H9 (cell line): Measurements from ENCODE around the gene SOX14. TPM values are rescaled to one million over a fixed set of nuclear protein-coding genes. Genes with fewer than 3 reads are reported as not detected.

Source experiments
- DNase-seq: peaks from one replicate; pipeline ENCODE4 v3.0.0-alpha.2; 2017
- H2AFZ ChIP-seq: one replicate; pipeline ENCODE4 v1.6.1; 2013; ENCODE audit warnings: mild to moderate bottlenecking, low read length, control low read depth, moderate library complexity
- H2AK5ac ChIP-seq: 2 replicates; pipeline ENCODE4 v1.6.1; 2013; ENCODE audit warnings: low read length, control low read depth, mixed read lengths; ENCODE audit not compliant: insufficient read length
- H2BK120ac ChIP-seq: one replicate; pipeline ENCODE4 v1.6.1; 2013; ENCODE audit warnings: low read depth, mild to moderate bottlenecking, low read length, control low read depth, inconsistent platforms; ENCODE audit not compliant: poor library complexity, severe bottlenecking
- H2BK12ac ChIP-seq: 2 replicates; pipeline ENCODE4 v1.6.1; 2013; ENCODE audit warnings: low read length, control low read depth, mixed read lengths, low read depth; ENCODE audit not compliant: insufficient read length
- H2BK15ac ChIP-seq: 2 replicates; pipeline ENCODE4 v1.6.1; 2013; ENCODE audit warnings: low read depth, low read length, control low read depth
- H2BK20ac ChIP-seq: one replicate; pipeline ENCODE4 v1.6.1; 2013; ENCODE audit warnings: low read depth, mild to moderate bottlenecking, low read length, control low read depth, inconsistent platforms; ENCODE audit not compliant: poor library complexity, severe bottlenecking
- H2BK5ac ChIP-seq: 2 replicates; pipeline ENCODE4 v1.6.1; 2013; ENCODE audit warnings: low read length, control low read depth, mixed read lengths; ENCODE audit not compliant: insufficient read length
- H3K14ac ChIP-seq: 2 replicates; pipeline ENCODE4 v1.6.1; 2013; ENCODE audit warnings: low read length, control low read depth; ENCODE audit not compliant: insufficient read depth
- H3K18ac ChIP-seq: 2 replicates; pipeline ENCODE4 v1.6.1; 2013; ENCODE audit warnings: low read depth, mild to moderate bottlenecking, mixed read lengths, low read length, control low read depth; ENCODE audit not compliant: insufficient read length
- H3K23ac ChIP-seq: 2 replicates; pipeline ENCODE4 v1.6.1; 2013; ENCODE audit warnings: low read length, control low read depth, mixed read lengths, low read depth; ENCODE audit not compliant: insufficient read length
- H3K23me2 ChIP-seq: 2 replicates; pipeline ENCODE4 v1.6.1; 2013; ENCODE audit warnings: low read depth, mild to moderate bottlenecking, mixed read lengths, low read length, control low read depth; ENCODE audit not compliant: insufficient read length, poor library complexity, severe bottlenecking
- H3K27ac ChIP-seq: 2 replicates; pipeline ENCODE4 v1.5.1; 2013; ENCODE audit warnings: low read length, control low read depth, mixed read lengths, low read depth; ENCODE audit not compliant: insufficient read length
- H3K27me3 ChIP-seq: 2 replicates; pipeline ENCODE4 v1.6.1; 2013; ENCODE audit warnings: low read length, control low read depth, inconsistent platforms; ENCODE audit not compliant: insufficient read depth
- H3K4ac ChIP-seq: 2 replicates; pipeline ENCODE4 v1.6.1; 2013; ENCODE audit warnings: low read depth, mild to moderate bottlenecking, control low read depth, inconsistent platforms, low read length, moderate library complexity
- H3K4me1 ChIP-seq: 2 replicates; pipeline ENCODE4 v1.6.1; 2013; ENCODE audit warnings: low read length, control low read depth, inconsistent platforms; ENCODE audit not compliant: insufficient read depth
- H3K4me2 ChIP-seq: 2 replicates; pipeline ENCODE4 v1.6.1; 2013; ENCODE audit warnings: low read length, control low read depth, mixed read lengths; ENCODE audit not compliant: insufficient read length, insufficient read depth
- H3K56ac ChIP-seq: 2 replicates; pipeline ENCODE4 v1.6.1; 2013; ENCODE audit warnings: low read depth, mild to moderate bottlenecking, mixed read lengths, low read length, control low read depth; ENCODE audit not compliant: insufficient read length
- H3K79me1 ChIP-seq: 2 replicates; pipeline ENCODE4 v1.6.1; 2013; ENCODE audit warnings: low read depth, mild to moderate bottlenecking, moderate library complexity, low read length, control low read depth, inconsistent platforms; ENCODE audit not compliant: insufficient read depth, poor library complexity, severe bottlenecking
- H3K79me2 ChIP-seq: 2 replicates; pipeline ENCODE4 v1.6.1; 2013; ENCODE audit warnings: low read length, control low read depth, inconsistent platforms; ENCODE audit not compliant: insufficient read depth
- H3K9ac ChIP-seq: 2 replicates; pipeline ENCODE4 v1.6.1; 2013; ENCODE audit warnings: low read length, control low read depth, mixed read lengths; ENCODE audit not compliant: insufficient read length; ENCODE audit errors: extremely low read depth
- H3K9me3 ChIP-seq: one replicate; pipeline ENCODE4 v1.6.1; 2013; ENCODE audit warnings: low read depth, low read length, inconsistent platforms; ENCODE audit not compliant: control insufficient read depth
- H3T11ph ChIP-seq: one replicate; pipeline ENCODE4 v1.6.1; 2013; ENCODE audit warnings: mild to moderate bottlenecking, low read length, control low read depth, inconsistent platforms
- H4K20me1 ChIP-seq: one replicate; pipeline ENCODE4 v1.6.1; 2013; ENCODE audit not compliant: control insufficient read depth, insufficient read length, insufficient read depth
- H4K5ac ChIP-seq: 2 replicates; pipeline ENCODE4 v1.6.1; 2013; ENCODE audit warnings: low read depth, mild to moderate bottlenecking, mixed read lengths, low read length, control low read depth; ENCODE audit not compliant: insufficient read length
- H4K8ac ChIP-seq: replicated peaks from 2 replicates; pipeline ENCODE4 v1.6.1; 2013; ENCODE audit warnings: low read length, control low read depth, mixed read lengths, low read depth; ENCODE audit not compliant: insufficient read length
- H4K91ac ChIP-seq: 2 replicates; pipeline ENCODE4 v1.6.1; 2013; ENCODE audit warnings: low read depth, mild to moderate bottlenecking, moderate library complexity, mixed read lengths, low read length, control low read depth; ENCODE audit not compliant: insufficient read length
- H3K27ac Mint-ChIP-seq, 3 experiments: 2 replicates in 2 of 3; 3 replicates in 1 of 3; pipeline ENCODE4 v1.8.0; 2020 to 2021; ENCODE audit warnings: mixed read lengths in 3 of 3, mild to moderate bottlenecking in 1 of 3, moderate library complexity in 1 of 3
- H3K27me3 Mint-ChIP-seq: 2 replicates; pipeline ENCODE4 v1.8.0; 2021; ENCODE audit warnings: low read depth, mild to moderate bottlenecking, moderate library complexity, mixed read lengths
- H3K36me3 Mint-ChIP-seq, 3 experiments: 2 replicates in 2 of 3; 3 replicates in 1 of 3; pipeline ENCODE4 v1.8.0; 2020 to 2021; ENCODE audit warnings: low read depth in 3 of 3, mixed read lengths in 3 of 3; ENCODE audit not compliant: insufficient read depth in 1 of 3
- H3K4me1 Mint-ChIP-seq, 2 experiments: 2 replicates each; pipeline ENCODE4 v1.8.0; 2020; ENCODE audit warnings: mixed read lengths in 2 of 2
- H3K4me3 Mint-ChIP-seq, 2 experiments: 2 replicates in 1 of 2; 3 replicates in 1 of 2; pipeline ENCODE4 v1.8.0; 2020 to 2021; ENCODE audit warnings: mild to moderate bottlenecking in 2 of 2, mixed read lengths in 2 of 2, moderate library complexity in 1 of 2
- H3K9me3 Mint-ChIP-seq, 2 experiments: 2 replicates in 1 of 2; 3 replicates in 1 of 2; pipeline ENCODE4 v1.8.0; 2020; ENCODE audit warnings: mild to moderate bottlenecking in 2 of 2, mixed read lengths in 2 of 2, moderate library complexity in 1 of 2
- WGBS: extraction: QIAGEN DNeasy Blood & Tissue Kit; methylation state at CpG from one replicate; pipeline ENCODE4 v1.1.7; 2013; ENCODE audit warnings: missing lambda C conversion rate, low lambda C conversion rate, mixed read lengths; ENCODE audit not compliant: insufficient read length; ENCODE audit errors: extremely low coverage; 5-methylcytosine and 5-hydroxymethylcytosine counted together
- total RNA-seq: library from RNA; stranded (reverse); gene quantifications from 2 replicates; pipeline ENCODE4 v1.2.1, GENCODE V29; 2021
- TF ChIP-seq, protein P1 (sequence below): fragments of 200-600 bp; sonication (generic); conservative IDR thresholded peaks from 3 replicates; pipeline ENCODE4 v1.8.0; 2021; ENCODE audit warnings: antibody characterized with exemption, mild to moderate bottlenecking

The SOX14 gene
- total RNA-seq, 1 experiment from 2014 or later = 0.57 TPM

GRCh38 chr3:137803215-137803614 lies 39.1 kb downstream of the SOX14 start:
- Histone ChIP-seq H3K18ac (no peak overlapping the region), H2BK120ac (no peak overlapping the region), H3T11ph (no peak overlapping the region), H3K9me3 (no peaks in the 10 kb centered on the region), H3K4me2 (no peak overlapping the region), H2BK5ac (no peak overlapping the region), H3K23me2 (no peaks in the 10 kb centered on the region), H2AFZ (no peak overlapping the region), H3K23ac (no peak overlapping the region), H3K4ac (no peak overlapping the region), H3K56ac (no peak overlapping the region), H3K79me1 (no peaks in the 10 kb centered on the region), H3K4me1 (peaks cover 3% of the 10 kb centered on the region; the same call in 1 of the 2 replicates), H4K20me1 (no peaks in the 10 kb centered on the region), H2AK5ac (no peak overlapping the region), H2BK15ac (no peak overlapping the region), H4K5ac (no peak overlapping the region), H2BK20ac (no peak overlapping the region), H3K27me3 (no peaks in the 10 kb centered on the region), H3K27ac (no peak overlapping the region), H4K8ac (no peak overlapping the region), H2BK12ac (no peak overlapping the region), H3K9ac (no peak overlapping the region), H3K14ac (no peak overlapping the region), H3K79me2 (no peaks in the 10 kb centered on the region), H4K91ac (no peak overlapping the region)
- TF ChIP-seq, protein P1, sequence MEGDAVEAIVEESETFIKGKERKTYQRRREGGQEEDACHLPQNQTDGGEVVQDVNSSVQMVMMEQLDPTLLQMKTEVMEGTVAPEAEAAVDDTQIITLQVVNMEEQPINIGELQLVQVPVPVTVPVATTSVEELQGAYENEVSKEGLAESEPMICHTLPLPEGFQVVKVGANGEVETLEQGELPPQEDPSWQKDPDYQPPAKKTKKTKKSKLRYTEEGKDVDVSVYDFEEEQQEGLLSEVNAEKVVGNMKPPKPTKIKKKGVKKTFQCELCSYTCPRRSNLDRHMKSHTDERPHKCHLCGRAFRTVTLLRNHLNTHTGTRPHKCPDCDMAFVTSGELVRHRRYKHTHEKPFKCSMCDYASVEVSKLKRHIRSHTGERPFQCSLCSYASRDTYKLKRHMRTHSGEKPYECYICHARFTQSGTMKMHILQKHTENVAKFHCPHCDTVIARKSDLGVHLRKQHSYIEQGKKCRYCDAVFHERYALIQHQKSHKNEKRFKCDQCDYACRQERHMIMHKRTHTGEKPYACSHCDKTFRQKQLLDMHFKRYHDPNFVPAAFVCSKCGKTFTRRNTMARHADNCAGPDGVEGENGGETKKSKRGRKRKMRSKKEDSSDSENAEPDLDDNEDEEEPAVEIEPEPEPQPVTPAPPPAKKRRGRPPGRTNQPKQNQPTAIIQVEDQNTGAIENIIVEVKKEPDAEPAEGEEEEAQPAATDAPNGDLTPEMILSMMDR = no peak
- no peak overlapping the region for H3K27ac Mint-ChIP-seq
- H3K4me3 Mint-ChIP-seq = no peak overlapping the region
- no CpG with 5 or more reads among the region's 1 CpG for WGBS
- peaks cover 6 to 9% of the 10 kb centered on the region in 2 experiments for H3K4me1 Mint-ChIP-seq
- no peak for DNase-seq
- H3K9me3 Mint-ChIP-seq = peaks cover 0 to 3% of the 10 kb centered on the region in 2 experiments; a peak in 1 of 5 replicates
- peaks cover 5% of the 10 kb centered on the region for H3K27me3 Mint-ChIP-seq
- H3K36me3 Mint-ChIP-seq = no peaks in the 10 kb centered on the region; a peak in 2 of 7 replicates
